HepG2 (cell line): ENCODE measurements around the gene METTL26. TPM values are rescaled to one million over a fixed set of nuclear protein-coding genes. Genes with fewer than 3 reads are reported as not detected.

ENCODE experiments used
- ATAC-seq: fragments of 200-7000 bp; cut with Tn5 transposase; 3 replicates; pipeline ENCODE4 v1.9.1; 2020; ENCODE audit warnings: mild to moderate bottlenecking, moderate library complexity
- BruUV-seq: library from RNA; stranded (reverse); fragments of 400-500 nt; replicated peaks from 2 replicates; lab custom pipeline; 2021; lab: Mats Ljungman, UMichigan
- CTCF ChIA-PET: fragments of 300-600 bp; formaldehyde crosslinking; extraction: SDS; loops from one replicate; lab custom pipeline; 2021; ENCODE audit warnings: low total read pairs, inconsistent platforms, low intra/inter-chr PET ratio; lab: Yijun Ruan, JAX
- POLR2A ChIA-PET: fragments of 350-600 bp; sonication (Branson Sonifier 250); formaldehyde crosslinking; loops from one replicate; lab custom pipeline; 2020; ENCODE audit warnings: antibody characterized with exemption, inconsistent platforms; lab: Yijun Ruan, JAX
- DNase-seq: peaks from one replicate; pipeline ENCODE4 v3.0.0-alpha.2; 2015; ENCODE audit warnings: low spot score
- FAIRE-seq: peaks from 3 replicates; lab custom pipeline; 2011; peaks lifted over from hg19 to GRCh38; lab: Jason Lieb, UNC
- H2AFZ ChIP-seq: one replicate; pipeline ENCODE4 v1.6.1; 2011; ENCODE audit warnings: low read length, inconsistent platforms
- H3K27ac ChIP-seq: fragments of 300-600 bp; 3 replicates; pipeline ENCODE4 v1.8.0; 2011; ENCODE audit warnings: mixed run types, mild to moderate bottlenecking, mixed read lengths, low read length, inconsistent platforms; ENCODE audit not compliant: insufficient read depth; ENCODE audit errors: extremely low read length
- H3K27me3 ChIP-seq, 2 experiments: fragments of 200-600 bp in 1 of 2; 2 replicates in 1 of 2; 3 replicates in 1 of 2; pipeline versions ENCODE4 v1.6.0 to v1.8.0; 2011; ENCODE audit warnings: low read length in 2 of 2, mild to moderate bottlenecking in 2 of 2, moderate library complexity in 2 of 2, inconsistent platforms in 1 of 2; ENCODE audit not compliant: insufficient read depth in 2 of 2, control insufficient read depth in 1 of 2
- H3K36me3 ChIP-seq, 2 experiments: fragments of 200-600 bp in 1 of 2; replicated peaks in 1 of 2; 2 replicates in 1 of 2; 3 replicates in 1 of 2; pipeline versions ENCODE4 v1.5.1 to v1.8.0; 2011; ENCODE audit warnings: low read length in 2 of 2, inconsistent platforms in 1 of 2; ENCODE audit not compliant: insufficient read depth in 2 of 2, control insufficient read depth in 1 of 2
- H3K4me1 ChIP-seq: 2 replicates; pipeline ENCODE4 v1.5.1; 2012; ENCODE audit warnings: low read length, inconsistent platforms; ENCODE audit not compliant: insufficient read depth
- H3K4me2 ChIP-seq: 2 replicates; pipeline ENCODE4 v1.6.0; 2011; ENCODE audit warnings: low read depth, low read length, inconsistent platforms
- H3K4me3 ChIP-seq, 3 experiments: fragments of 200-600 bp in 1 of 3; sonication (generic), shearing (Covaris generic) in 1 of 3; replicated peaks in 1 of 3; 2 replicates each; pipeline ENCODE4 v1.5.1; 2011 to 2016; ENCODE audit warnings: low read length in 3 of 3, inconsistent platforms in 2 of 3, low read depth in 2 of 3, mild to moderate bottlenecking in 2 of 3, control low read depth in 1 of 3, mixed read lengths in 1 of 3; ENCODE audit not compliant: insufficient read depth in 1 of 3
- H3K79me2 ChIP-seq: one replicate; pipeline ENCODE4 v1.6.1; 2011; ENCODE audit warnings: low read length, inconsistent platforms; ENCODE audit not compliant: insufficient read depth
- H3K9ac ChIP-seq: 2 replicates; pipeline ENCODE4 v1.6.0; 2011; ENCODE audit warnings: mild to moderate bottlenecking, low read depth, low read length, inconsistent platforms; ENCODE audit not compliant: insufficient read depth
- H3K9me3 ChIP-seq: 2 replicates; pipeline ENCODE4 v1.5.1; 2012; ENCODE audit warnings: mild to moderate bottlenecking, low read length
- H4K20me1 ChIP-seq: 2 replicates; pipeline ENCODE4 v1.6.0; 2011; ENCODE audit warnings: inconsistent platforms, mild to moderate bottlenecking, low read length, moderate library complexity; ENCODE audit not compliant: insufficient read depth
- AGO2 ChIP-seq: fragments of 200-400 bp; formaldehyde crosslinking; optimal IDR thresholded peaks from 2 replicates; pipeline ENCODE3; 2017; ENCODE audit warnings: mild to moderate bottlenecking, low read depth, low read length, moderate library complexity
- EP300 ChIP-seq, 3 experiments: sonication (generic) in 1 of 3; formaldehyde crosslinking in 1 of 3; IDR thresholded peaks; 2 replicates each; pipeline versions ENCODE4 v1.5.1 to v1.6.1; 2011 to 2020; ENCODE audit warnings: low read depth in 2 of 3, low read length in 2 of 3, borderline replicate concordance in 1 of 3, improper control_type of control experiment in 1 of 3, mild to moderate bottlenecking in 1 of 3, missing genetic modification reagents in 1 of 3, moderate library complexity in 1 of 3
- HNRNPL ChIP-seq: fragments of 200-400 bp; formaldehyde crosslinking; IDR thresholded peaks from 2 replicates; pipeline ENCODE4 v1.6.1; 2017; ENCODE audit warnings: mild to moderate bottlenecking, low read depth, low read length
- SMC3 ChIP-seq: IDR thresholded peaks from 2 replicates; pipeline ENCODE4 v1.6.1; 2011; ENCODE audit warnings: low read length, improper control_type of control experiment
- SRY ChIP-seq: sonication (generic); formaldehyde crosslinking; IDR thresholded peaks from 2 replicates; pipeline ENCODE4 v1.8.0; 2022; ENCODE audit warnings: mild to moderate bottlenecking, missing genetic modification reagents
- WGBS: methylation state at CpG from one replicate; pipeline ENCODE4 v1.1.6; 2017; ENCODE audit warnings: low lambda C conversion rate; 5-methylcytosine and 5-hydroxymethylcytosine counted together
- in situ Hi-C: cut with HindIII; loops from 2 replicates; pipeline ENCODE4 v1.10.0; 2017; ENCODE audit warnings: low pct_unique_long_range_greater_than_20kb; ENCODE audit not compliant: extremely low pct_ligation_motif_present
- intact Hi-C: fragments of 100-400 bp; cut with micrococcal nuclease; formaldehyde crosslinking; loops from one replicate; pipeline ENCODE4 v1.10.0; 2022; ENCODE audit not compliant: unreplicated experiment
- polyA plus RNA-seq, 8 experiments: library from polyadenylated mRNA; depleted of rRNA in 3 of 8; stranded (reverse) in 7 of 8; unstranded in 1 of 8; fragments of >200 nt; fragmentation: Illumina TruSeq in 4 of 8; extraction: Trizol in 4 of 8; gene quantifications; 2 replicates each; pipeline versions ENCODE4 v1.2.1 to v1.2.3, GENCODE V29; 2011 to 2016; ENCODE audit warnings: low read depth in 4 of 8, missing spikeins in 1 of 8, mixed read lengths in 1 of 8; ENCODE audit not compliant: insufficient read depth in 1 of 8
- total RNA-seq, 5 experiments: library from RNA; depleted of rRNA; stranded (reverse); fragments of >200 nt; fragmentation: Illumina TruSeq; extraction: Trizol; gene quantifications; 2 replicates each; pipeline ENCODE4 v1.2.3, GENCODE V29; 2016; ENCODE audit warnings: low read depth in 1 of 5
- TF ChIP-seq, protein P1 (sequence below): fragments of 450-650 bp; IDR thresholded peaks from 2 replicates; pipeline ENCODE4 v1.6.1; 2017; ENCODE audit warnings: mild to moderate bottlenecking

The METTL26 gene
- total and polyA plus RNA-seq, 2 of the 13 experiments (the other 11 are each of a cell fraction or from before 2014, with no cell fraction given) = 65.5 to 70.1 TPM

DNA sequence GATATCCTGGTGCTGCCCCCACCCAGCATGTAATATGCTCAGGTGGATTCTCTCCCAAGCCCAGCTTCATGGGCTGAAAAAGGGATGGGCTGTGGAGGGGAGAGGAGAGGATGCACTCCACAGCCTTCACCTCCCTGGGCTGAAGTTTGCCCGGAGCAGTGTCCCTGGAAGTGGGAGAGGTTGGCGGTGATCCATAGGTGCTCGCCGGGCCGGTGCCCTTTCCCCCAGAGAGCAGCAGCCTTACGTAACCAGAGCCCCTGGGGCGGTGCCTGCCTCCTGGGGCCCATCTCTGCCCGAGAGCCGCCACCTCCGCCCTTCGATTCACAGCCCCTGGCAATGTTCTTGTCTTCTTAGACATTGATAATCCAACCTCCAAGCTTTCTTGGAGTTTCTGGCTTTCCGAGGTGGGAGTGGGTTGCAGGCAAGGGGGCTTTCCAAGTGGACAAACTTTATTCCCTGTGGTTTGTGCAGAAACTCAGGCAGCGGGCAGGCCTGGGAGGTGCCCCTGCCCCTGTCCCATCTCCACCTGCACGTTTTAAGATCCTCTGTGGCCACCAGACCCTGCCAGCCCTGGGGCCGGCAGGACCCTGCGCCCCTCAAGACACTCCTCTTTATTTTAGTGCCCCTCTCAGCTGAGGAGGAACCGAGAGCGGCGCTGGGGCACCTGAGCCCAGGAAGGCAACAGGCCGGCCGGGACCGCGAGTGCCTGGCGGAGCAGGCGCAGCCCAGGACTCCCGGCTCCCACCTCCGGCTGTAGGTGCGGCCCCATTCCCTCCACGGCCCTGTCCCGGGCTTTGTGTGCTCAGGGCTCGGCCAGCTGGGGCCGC, 10.0 kb upstream of the METTL26 start (continued):
- TF ChIP-seq, protein P1, sequence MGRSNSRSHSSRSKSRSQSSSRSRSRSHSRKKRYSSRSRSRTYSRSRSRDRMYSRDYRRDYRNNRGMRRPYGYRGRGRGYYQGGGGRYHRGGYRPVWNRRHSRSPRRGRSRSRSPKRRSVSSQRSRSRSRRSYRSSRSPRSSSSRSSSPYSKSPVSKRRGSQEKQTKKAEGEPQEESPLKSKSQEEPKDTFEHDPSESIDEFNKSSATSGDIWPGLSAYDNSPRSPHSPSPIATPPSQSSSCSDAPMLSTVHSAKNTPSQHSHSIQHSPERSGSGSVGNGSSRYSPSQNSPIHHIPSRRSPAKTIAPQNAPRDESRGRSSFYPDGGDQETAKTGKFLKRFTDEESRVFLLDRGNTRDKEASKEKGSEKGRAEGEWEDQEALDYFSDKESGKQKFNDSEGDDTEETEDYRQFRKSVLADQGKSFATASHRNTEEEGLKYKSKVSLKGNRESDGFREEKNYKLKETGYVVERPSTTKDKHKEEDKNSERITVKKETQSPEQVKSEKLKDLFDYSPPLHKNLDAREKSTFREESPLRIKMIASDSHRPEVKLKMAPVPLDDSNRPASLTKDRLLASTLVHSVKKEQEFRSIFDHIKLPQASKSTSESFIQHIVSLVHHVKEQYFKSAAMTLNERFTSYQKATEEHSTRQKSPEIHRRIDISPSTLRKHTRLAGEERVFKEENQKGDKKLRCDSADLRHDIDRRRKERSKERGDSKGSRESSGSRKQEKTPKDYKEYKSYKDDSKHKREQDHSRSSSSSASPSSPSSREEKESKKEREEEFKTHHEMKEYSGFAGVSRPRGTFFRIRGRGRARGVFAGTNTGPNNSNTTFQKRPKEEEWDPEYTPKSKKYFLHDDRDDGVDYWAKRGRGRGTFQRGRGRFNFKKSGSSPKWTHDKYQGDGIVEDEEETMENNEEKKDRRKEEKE = no peak

- WGBS = 94% methylated on average over 12 of the region's 12 CpGs
- no peak for TF ChIP-seq SMC3
- TF ChIP-seq AGO2 = peak; percentile 17
- 0 out of 2 replicates have a peak, but pooled peaks have one; percentile 11 for TF ChIP-seq SRY
- TF ChIP-seq HNRNPL = 0 out of 2 replicates have a peak, but pooled peaks have one; percentile 27
- TF ChIP-seq EP300 (IDR thresholded peaks at IDR 0.05; ENCODE audit: low read depth in 2 of 2, low read length in 2 of 2) = no peak
- TF ChIP-seq EP300 (CRISPR knock-in tag; IDR thresholded peaks at IDR 0.05; ENCODE audit: borderline replicate concordance) = no peak
- Histone ChIP-seq H4K20me1 (peaks cover 4% of the 10 kb centered on the region; the same call in 1 of the 2 replicates), H3K9ac (no peak overlapping the region), H3K9me3 (no peaks in the 10 kb centered on the region), H3K27ac (no peak overlapping the region), H3K36me3 (no peaks in the 10 kb centered on the region), H3K79me2 (peaks cover 27% of the 10 kb centered on the region), H2AFZ (no peak overlapping the region), H3K4me3 (no peak overlapping the region), H3K4me1 (peaks cover 74% of the 10 kb centered on the region), H3K27me3 (no peaks in the 10 kb centered on the region), H3K4me2 (0 out of 2 replicates have a peak overlapping the region, but pooled peaks have one; percentile 3)
- in situ Hi-C loops = no loop called here
- intact Hi-C loops = loop anchor here (10.0 kb wide), 1 partner anchor 60 kb away; no protein-coding TSS in a partner anchor
- DNase-seq (no peak), FAIRE-seq (no peak), ATAC-seq (no peak)
- no TSS peak for BruUV-seq
- ChIA-PET POLR2A (interaction anchor here (2.0 kb wide), 1 partner anchor 8 kb away, joined by 4 read pairs; no protein-coding TSS in a partner anchor), CTCF (no interaction called here)
Measured at GRCh38 chr16:644556-644955, 8.5 kb upstream of the METTL26 start.
